Measurements from ENCODE around the gene USP25.

USP25 gene

GRCh38 chr21:15896501-15896900, 166.7 kb downstream of the USP25 start:
- TF ChIP-seq, protein P1, sequence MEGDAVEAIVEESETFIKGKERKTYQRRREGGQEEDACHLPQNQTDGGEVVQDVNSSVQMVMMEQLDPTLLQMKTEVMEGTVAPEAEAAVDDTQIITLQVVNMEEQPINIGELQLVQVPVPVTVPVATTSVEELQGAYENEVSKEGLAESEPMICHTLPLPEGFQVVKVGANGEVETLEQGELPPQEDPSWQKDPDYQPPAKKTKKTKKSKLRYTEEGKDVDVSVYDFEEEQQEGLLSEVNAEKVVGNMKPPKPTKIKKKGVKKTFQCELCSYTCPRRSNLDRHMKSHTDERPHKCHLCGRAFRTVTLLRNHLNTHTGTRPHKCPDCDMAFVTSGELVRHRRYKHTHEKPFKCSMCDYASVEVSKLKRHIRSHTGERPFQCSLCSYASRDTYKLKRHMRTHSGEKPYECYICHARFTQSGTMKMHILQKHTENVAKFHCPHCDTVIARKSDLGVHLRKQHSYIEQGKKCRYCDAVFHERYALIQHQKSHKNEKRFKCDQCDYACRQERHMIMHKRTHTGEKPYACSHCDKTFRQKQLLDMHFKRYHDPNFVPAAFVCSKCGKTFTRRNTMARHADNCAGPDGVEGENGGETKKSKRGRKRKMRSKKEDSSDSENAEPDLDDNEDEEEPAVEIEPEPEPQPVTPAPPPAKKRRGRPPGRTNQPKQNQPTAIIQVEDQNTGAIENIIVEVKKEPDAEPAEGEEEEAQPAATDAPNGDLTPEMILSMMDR (IDR thresholded peaks at IDR 0.05; ENCODE audit: insufficient read depth, missing control alignments), result no peak
- FAIRE-seq (no peak), DNase-seq (ENCODE audit: insufficient read length, low spot score) (no peak)

- no peak for DNase-seq (ENCODE audit: insufficient read length, low spot score)
- TF ChIP-seq, protein P1 (IDR thresholded peaks at IDR 0.05; ENCODE audit: insufficient read depth, missing control alignments), result no peak
- no peak for FAIRE-seq
Observed at GRCh38 chr21:15904389-15904788, 174.6 kb downstream of the USP25 start.

DNA sequence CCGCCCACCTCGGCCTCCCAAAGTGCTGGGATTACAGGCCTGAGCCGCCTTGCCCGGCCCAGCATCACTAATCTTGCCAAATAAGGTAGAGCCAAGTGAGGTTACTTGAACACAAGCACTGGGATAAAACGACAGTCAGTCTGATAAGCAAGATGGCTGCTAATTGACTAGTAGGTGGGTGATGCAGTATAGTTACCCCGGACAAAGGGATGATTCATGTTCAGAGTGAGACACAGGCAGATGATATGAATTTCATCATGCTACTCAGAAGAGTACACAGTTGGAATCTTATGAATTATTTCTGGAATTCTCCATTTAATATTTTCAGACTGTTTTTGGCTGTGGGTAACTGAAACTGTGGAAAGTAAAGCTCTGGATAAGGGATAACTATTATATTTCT, 178.4 kb downstream of the USP25 start:
- TF ChIP-seq, protein P1 (IDR thresholded peaks at IDR 0.05; ENCODE audit: insufficient read depth, missing control alignments), result no peak
- FAIRE-seq (no peak), DNase-seq (ENCODE audit: insufficient read length, low spot score) (no peak)

DNA sequence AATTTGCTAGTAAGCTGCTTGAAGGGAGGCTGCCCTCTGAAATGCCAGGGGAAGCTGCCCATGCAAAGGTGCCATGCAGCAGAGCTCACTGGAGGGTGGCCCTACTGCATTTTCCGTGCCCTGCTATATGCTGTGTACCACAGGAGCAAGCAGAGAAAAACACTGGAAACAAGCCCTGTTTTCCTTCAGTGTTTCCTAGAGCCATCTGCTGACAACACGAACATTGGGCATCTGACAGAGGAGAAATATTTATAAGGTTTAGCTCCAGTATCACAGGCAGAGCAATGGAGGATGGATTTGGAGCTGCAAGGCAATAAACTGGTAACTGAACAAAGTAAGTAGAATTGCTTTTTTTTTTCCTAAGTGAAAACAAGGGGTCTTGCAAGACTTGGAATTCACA, 198.4 kb downstream of the USP25 start:
- DNase-seq (ENCODE audit: insufficient read length, low spot score) (no peak), FAIRE-seq (no peak)
- TF ChIP-seq, protein P1 (IDR thresholded peaks at IDR 0.05; ENCODE audit: insufficient read depth, missing control alignments), result no peak

DNA sequence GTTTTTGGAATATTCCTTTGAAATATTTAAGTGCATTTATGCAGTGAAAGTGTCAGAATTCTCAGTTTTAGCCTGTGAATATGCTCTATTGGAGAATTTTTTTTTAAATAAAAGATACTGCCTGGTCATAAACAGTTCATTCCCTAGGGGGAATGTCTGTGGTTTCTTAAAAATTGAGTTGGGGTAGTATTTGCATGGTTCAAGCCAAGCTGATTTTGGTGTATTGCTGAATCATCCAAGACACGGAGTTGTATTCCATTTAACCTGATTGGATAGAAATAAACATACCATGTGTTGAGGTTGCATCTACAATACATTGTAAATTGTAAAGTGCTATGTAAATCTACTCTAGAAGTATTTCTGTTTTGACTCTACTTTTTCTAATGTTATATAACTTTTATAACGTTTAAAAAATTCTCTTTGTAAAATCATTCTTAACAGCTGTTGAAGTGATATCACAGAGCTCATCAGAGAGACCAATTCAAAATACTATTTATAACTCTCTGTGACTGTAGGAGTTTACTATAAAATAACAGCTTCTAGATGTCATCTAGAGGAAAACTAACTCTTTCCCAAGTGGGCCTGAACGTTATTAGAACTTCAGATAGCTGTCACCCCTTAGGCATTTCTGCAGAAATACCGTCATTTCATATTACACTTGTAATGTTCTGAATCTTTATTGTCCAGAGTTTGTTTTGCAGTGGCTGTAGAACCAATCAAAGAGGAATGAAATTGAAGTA, 199.1 kb downstream of the USP25 start:
- DNase-seq (ENCODE audit: insufficient read length, low spot score) (no peak), FAIRE-seq (no peak)
- TF ChIP-seq, protein P1 (IDR thresholded peaks at IDR 0.05; ENCODE audit: insufficient read depth, missing control alignments), result no peak

DNA sequence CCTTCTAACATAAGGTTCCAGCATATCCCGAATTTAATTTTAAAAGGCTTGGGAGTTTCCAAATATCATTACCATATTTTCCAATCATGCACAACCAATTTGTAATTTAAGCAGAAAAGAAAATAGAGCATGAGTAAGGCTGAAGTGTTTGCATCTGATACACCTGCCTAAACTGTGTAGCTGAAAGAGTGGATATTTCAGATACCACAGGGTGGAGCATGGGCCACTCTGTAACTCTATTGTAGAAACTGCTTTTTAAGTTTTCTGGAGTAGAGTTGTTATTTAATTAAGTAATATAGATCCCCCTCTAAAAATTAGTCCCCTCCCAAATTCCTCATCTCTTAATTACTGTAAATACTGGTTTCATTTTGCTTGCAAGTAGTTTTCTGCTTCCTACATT, 199.8 kb downstream of the USP25 start:
- DNase-seq (ENCODE audit: insufficient read length, low spot score) (no peak), FAIRE-seq (no peak)
- TF ChIP-seq, protein P1 (IDR thresholded peaks at IDR 0.05; ENCODE audit: insufficient read depth, missing control alignments), result no peak
